Stimulated activated naive CD8-positive, alpha-beta T cell treated with anti-CD3 and anti-CD28 coated beads, Interleukin-15, Interleukin-2, amounts not matched to agents 100 U/mL and 50 U/mL, for 24 hours (primary cell): ENCODE results near the gene MRAP2.

Source experiments
- ATAC-seq: fragments of 150-1000 bp; cut with Tn5 transposase; one replicate; pipeline ENCODE4 v1.10.0; 2021
- DNase-seq: peaks from one replicate; pipeline ENCODE4 v3.0.0; 2021

The MRAP2 gene, protein sequence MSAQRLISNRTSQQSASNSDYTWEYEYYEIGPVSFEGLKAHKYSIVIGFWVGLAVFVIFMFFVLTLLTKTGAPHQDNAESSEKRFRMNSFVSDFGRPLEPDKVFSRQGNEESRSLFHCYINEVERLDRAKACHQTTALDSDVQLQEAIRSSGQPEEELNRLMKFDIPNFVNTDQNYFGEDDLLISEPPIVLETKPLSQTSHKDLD

GRCh38 chr6:84033523-84034451 is at the start of gene MRAP2:
MRAP2 (plus strand) TSS chr6:84033772; CDS start chr6:84055319, 21,547 bp downstream.
- ATAC-seq (peak; percentile 49), DNase-seq (peak; percentile 7)

GRCh38 chr6:83984411-83984810 is 49.2 kb upstream of the MRAP2 start:
- ATAC-seq (no peak), DNase-seq (no peak)

DNA sequence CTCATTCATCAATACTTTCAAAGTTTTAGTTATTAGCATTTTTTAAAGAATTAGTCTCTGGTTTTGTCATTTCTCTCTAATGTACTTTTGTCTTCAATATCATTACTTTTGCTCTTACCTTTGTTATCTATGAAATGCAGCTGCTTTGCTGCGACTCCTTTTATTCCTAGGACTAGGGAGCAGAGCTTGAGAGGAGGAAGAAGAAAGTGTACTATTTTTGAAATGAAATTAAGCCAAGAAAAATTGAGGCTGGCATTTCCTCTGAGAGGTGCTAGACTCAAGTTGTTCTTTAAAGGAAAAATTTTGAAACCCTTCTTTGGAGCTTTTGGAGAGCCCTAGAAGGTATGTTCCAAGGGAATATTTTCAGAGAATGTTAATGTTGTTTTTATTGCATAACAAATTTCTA is 48.3 kb upstream of the MRAP2 start:
- DNase-seq: no peak
- ATAC-seq: no peak

GRCh38 chr6:83985715-83986114 is 47.9 kb upstream of the MRAP2 start:
- ATAC-seq (no peak), DNase-seq (no peak)

- DNase-seq: no peak
- ATAC-seq: no peak
These were observed 35.5 kb upstream of the MRAP2 start for GRCh38 chr6:83998021-83998584.

GRCh38 chr6:84001119-84001518 is 32.5 kb upstream of the MRAP2 start:
- DNase-seq (no peak), ATAC-seq (no peak)

DNA sequence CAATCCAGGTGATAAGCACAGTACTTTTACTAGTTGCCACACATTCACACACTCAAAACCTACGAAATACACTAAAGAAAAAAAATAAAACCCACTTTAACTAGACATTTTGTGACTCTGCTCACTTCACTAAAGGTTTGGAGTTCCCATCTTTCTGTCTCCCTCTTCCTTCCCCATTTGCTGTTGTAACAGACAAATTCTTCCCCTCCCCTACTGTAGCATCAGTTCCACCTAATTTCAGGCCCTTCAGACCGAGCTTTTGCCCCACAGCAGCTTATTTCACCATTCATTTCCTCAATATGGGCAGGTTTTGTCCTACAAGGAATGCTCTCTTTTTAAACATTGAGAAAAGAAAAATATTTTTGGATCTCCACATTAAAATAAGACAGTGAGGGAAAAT is 31.3 kb upstream of the MRAP2 start:
- no peak for DNase-seq
- no peak for ATAC-seq

GRCh38 chr6:84003131-84003530 is 30.4 kb upstream of the MRAP2 start:
- DNase-seq (no peak), ATAC-seq (no peak)

- no peak for DNase-seq
- ATAC-seq: no peak
These were observed 29.9 kb upstream of the MRAP2 start for GRCh38 chr6:84003654-84004053.

DNA sequence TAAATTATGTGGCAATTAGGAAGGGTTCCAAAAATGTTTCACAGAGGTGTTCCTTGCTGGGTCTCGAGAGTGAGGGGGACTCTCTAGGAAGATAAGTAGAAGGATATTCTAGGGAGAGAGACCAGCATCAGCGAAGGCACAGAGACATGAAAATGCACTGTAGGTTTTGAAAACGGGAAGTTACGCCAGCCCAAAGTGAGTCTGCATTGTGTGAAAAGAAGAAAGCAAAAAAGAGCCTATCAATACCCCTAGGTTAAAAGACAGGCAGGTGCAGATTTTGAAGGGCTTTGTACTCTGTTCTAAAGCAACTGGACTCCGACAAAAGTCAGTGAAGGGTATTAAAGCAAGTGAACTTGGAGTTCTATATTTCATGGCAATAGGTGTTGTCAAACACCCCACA is 25.7 kb upstream of the MRAP2 start:
- ATAC-seq: no peak
- no peak for DNase-seq

GRCh38 chr6:84013354-84013753 is 20.2 kb upstream of the MRAP2 start:
- DNase-seq (no peak), ATAC-seq (no peak)

DNA sequence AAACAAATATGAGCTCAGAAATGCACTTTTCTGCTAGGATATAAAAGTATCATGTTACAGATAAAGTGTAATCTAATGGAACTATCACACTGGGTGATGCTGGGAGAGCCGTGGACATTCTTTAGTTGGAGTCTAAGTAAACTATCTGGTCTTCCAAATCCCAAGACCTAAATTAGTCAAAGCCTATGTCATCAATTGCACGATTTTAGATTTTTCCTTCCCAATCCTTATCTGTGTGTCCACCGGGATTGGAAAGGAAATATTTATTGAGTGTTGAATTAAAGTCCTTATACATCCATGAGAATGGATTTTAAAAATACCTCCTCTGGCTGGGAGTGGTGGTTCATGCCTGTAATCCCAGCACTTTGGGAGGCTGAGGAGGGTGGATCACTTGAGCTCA is 19.6 kb upstream of the MRAP2 start:
- ATAC-seq (no peak), DNase-seq (no peak)

DNA sequence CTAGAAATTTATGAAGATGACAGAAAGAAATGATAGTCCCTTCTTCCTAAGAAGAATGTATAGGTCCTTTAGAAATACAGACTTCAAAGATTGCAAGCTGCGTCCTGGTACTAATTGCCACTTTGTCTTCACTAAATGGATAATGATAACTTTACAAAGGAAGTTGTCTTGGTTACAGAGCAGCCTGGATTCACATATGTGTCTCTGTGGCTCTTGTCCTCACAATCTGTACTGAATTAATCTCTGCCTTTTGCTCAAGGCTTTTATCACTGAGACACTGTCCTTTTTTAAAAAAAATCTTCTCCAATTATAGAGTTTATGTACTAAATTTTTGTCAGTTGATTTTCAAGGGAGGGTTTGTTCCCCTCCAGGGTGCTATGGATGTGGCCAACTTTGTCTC is 17.5 kb upstream of the MRAP2 start:
- ATAC-seq: no peak
- DNase-seq: no peak

GRCh38 chr6:84017709-84018452 is 15.7 kb upstream of the MRAP2 start:
- DNase-seq (no peak), ATAC-seq (no peak)

DNA sequence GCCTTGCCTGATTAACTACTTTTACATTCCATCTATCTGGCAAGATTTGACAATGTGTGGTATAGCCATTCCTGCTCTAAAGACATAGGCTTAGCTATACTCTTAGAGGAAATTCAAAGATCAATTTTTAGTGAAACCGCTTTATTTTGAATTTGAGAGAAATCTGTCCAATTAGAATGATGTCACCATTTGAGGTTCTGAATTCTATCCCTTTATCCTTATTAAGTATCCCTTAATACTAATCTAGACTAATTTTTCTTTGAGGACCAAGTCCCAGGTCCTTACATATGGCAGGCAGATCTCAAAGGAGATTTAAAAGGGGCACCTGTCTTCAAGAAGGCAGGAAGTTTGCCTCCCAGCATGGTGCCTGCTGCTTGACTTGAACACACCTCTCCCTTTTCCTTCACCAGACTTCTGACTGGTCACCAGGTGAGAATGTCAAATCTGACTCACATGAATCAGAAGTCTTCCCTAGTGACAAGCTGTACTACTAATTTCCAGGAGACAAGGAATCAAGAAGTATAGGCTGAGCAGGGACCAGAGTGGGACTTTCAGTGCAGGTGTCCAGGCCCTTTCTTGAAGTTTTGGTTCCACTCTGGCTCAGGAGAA is 15.0 kb upstream of the MRAP2 start:
- DNase-seq (no peak), ATAC-seq (no peak)

GRCh38 chr6:84019141-84019841 is 14.3 kb upstream of the MRAP2 start:
- no peak for DNase-seq
- ATAC-seq: no peak

DNA sequence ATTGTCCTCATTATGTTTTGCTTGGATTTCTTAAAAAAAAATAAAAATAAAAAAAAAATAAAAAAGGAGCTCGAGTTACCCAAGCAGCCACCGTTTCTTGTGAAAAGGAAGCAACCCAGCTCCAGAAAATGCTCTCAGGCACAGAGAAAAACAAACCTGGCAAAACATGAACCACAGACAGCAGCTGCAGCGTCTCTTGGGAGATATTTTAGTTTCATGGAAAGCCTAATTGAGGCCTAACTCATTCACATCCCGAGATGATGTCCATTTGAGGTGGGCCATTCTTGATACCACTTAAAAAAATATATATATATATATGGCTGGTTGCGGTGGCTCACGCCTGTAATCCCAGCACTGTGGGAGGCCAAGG is 13.7 kb upstream of the MRAP2 start:
- ATAC-seq (no peak), DNase-seq (no peak)

GRCh38 chr6:84021625-84022024 is 11.9 kb upstream of the MRAP2 start:
- ATAC-seq (no peak), DNase-seq (no peak)

DNA sequence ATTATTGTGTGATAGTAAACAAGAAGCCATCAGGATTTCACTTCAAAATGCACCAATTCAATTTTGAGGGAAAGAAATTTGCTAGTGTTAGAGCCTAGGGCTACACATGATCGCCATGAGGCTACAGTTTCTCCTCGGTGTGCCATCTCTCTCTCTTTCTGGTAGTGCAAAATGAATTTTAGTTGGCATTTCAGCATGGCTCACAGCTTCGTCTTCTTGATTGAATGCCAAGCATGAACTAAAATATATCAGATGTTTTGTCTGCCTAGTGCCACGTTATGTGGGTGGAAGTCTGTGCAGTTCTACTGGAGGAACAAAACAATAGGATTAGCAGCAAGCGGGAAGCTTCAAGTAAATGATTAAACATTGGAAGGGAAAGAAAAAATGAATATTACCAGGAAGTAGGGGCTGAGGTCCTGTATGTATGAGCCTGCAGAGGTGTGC is 6.8 kb upstream of the MRAP2 start:
- ATAC-seq (no peak), DNase-seq (no peak)

DNA sequence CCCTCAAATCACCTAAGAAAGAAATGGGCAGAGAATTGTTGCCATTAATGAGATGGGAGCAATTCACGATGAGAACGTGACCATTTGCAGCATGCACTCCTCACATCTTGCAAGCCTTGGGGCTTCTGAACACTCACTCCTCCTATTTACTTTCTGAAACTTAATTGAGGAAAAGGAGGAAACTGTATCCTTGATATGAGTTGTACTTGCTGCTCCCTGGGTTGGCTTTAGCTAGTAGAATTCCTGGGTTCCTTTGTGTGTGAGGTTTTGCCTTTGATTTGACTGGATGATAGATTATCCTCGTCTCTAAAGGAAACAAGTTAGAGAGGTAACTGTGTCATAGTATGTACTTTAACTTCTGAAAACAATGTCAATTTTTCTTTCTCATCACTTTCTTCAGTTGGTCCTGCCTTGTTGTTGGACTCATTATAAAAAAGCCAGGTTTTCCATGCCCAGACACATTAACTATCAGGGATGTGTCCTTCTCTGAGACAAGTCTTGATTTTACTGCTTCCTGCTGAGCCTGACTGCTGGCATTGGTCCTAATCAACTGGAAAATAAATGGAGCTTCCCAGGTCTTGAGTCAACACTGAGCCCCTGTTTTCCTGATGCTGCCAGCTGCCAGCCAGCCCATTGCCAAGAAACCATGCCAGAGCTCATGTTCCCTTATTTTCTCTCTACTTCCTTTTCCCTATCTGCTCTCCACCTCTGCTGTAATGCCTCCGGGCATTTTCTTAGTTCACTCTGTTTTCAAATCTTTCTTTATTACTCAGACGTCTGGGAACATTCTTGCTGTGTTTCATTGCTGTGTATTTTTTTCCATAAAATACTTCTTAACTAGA is 6.0 kb upstream of the MRAP2 start:
- DNase-seq (no peak), ATAC-seq (no peak)

- DNase-seq (no peak), ATAC-seq (no peak)
These were observed 5.2 kb upstream of the MRAP2 start for GRCh38 chr6:84028350-84028749.
